Measurements from ENCODE around the gene PGC.

Gene PGC

GRCh38 chr6:41711323-41712038, 35.7 kb downstream of the PGC start:
- TF ChIP-seq, protein P1, sequence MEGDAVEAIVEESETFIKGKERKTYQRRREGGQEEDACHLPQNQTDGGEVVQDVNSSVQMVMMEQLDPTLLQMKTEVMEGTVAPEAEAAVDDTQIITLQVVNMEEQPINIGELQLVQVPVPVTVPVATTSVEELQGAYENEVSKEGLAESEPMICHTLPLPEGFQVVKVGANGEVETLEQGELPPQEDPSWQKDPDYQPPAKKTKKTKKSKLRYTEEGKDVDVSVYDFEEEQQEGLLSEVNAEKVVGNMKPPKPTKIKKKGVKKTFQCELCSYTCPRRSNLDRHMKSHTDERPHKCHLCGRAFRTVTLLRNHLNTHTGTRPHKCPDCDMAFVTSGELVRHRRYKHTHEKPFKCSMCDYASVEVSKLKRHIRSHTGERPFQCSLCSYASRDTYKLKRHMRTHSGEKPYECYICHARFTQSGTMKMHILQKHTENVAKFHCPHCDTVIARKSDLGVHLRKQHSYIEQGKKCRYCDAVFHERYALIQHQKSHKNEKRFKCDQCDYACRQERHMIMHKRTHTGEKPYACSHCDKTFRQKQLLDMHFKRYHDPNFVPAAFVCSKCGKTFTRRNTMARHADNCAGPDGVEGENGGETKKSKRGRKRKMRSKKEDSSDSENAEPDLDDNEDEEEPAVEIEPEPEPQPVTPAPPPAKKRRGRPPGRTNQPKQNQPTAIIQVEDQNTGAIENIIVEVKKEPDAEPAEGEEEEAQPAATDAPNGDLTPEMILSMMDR (IDR thresholded peaks at IDR 0.05) = no peak

DNA sequence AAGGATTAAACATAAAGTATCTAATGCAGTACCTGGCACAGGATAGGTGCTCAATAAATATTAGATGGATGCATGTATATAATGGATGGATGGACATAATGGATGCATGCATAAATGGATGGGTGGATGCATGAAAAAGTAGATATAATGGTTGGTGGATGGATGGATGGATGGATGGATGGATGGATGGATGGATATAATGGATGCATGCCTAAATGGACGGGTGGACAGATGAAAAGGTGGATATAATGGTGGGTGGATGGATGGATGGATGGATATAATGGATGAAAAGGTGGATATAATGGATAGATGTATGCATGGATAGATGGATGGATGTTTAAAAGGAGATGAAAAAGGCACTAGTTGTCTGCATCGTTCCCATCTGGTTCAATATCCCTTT, 37.8 kb downstream of the PGC start:
- TF ChIP-seq, protein P1 (IDR thresholded peaks at IDR 0.05) = no peak

GRCh38 chr6:41708856-41709255, 38.3 kb downstream of the PGC start:
- TF ChIP-seq, protein P1 (IDR thresholded peaks at IDR 0.05) = no peak

DNA sequence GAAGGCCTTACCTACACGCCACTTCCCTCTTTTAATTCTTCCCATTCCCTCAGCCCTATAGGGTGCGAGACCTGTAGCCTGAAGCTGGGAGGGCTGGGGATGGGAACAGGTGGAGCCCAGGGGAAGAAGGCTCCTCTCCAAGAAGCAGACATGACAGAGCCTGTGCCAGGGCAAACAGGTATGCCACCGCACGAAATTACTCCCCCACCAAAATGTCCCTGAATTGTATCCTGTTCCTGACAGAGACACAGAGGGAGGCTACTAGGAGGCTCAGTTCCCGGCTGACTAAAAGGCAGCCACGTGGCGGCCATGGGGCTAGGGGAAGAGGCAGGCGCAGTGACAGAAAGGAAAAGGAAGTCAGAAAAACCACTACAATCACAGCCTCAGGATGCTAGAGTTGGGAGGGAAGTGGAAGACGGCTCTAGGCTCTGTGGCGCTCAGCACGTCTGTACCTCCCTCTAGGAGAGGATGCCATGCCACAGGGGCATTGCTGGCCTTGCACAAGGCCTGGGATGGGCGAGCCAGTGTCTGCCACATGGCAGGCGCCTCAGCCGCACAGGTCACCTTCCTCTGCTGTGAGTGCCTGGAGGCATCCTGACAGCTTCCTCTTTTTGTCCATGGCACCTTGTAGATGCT, 39.5 kb downstream of the PGC start:
- TF ChIP-seq, protein P1 (IDR thresholded peaks at IDR 0.05) = no peak

GRCh38 chr6:41706876-41707564, 40.2 kb downstream of the PGC start:
- TF ChIP-seq, protein P1 (IDR thresholded peaks at IDR 0.05) = no peak

DNA sequence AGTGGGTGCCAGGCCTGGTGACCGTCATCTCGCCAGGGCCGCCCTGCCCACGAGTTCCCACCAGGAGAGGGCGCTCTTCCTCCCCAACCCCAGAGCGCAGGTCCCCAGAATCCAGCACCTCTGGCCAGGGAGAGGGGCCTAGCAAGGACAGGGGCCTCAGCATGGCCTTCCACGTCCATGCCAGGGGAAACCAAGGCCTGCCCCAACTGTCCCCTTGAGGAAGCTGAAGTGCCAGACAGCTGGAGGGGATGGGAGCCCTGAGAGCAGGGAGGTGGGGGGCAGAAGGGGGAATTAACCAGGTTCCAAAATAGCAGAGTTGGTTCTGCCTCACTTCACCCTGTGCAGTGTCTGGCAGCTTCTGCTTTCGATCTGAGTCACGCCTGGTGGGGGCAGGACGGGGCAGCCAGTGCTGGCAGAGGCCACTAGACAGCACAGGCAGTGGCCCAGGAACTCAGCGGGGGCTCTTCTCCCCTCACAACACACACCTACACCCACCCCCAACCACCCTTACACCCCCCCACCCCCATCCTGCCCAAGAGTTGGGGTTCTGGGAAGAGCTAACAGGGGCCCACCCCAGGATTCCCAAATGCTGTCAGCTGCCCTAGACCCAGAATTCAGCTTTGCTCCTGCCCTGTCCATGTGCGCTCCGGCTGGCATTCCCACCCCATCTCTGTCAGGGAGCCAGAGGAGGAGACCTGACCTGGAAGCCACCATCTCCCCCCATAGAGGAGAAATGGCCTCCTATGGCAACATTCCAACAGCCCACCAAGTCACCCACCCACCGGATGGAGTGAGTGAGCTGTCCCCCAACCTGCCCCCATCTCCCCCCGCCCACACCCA, 41.0 kb downstream of the PGC start:
- TF ChIP-seq, protein P1 (IDR thresholded peaks at IDR 0.05) = peak; percentile 42; the same call in 1 of the 2 replicates
